K562 (cell line): ENCODE results near the gene TAF1D. TPM values are rescaled to one million over a fixed set of nuclear protein-coding genes. Genes with fewer than 3 reads are reported as not detected.

Experiments
- ATAC-seq: fragments of 200-7000 bp; cut with Tn5 transposase; 3 replicates; pipeline ENCODE4 v1.9.1; 2020; ENCODE audit warnings: moderate library complexity
- BruUV-seq: library from RNA; stranded (reverse); fragments of 400-500 nt; replicated peaks from 2 replicates; lab custom pipeline; 2021; lab: Mats Ljungman, UMichigan
- CTCF ChIA-PET: fragments of 300-600 bp; formaldehyde crosslinking; extraction: SDS; loops from one replicate; lab custom pipeline; 2021; ENCODE audit warnings: low intra/inter-chr PET ratio; lab: Yijun Ruan, JAX
- POLR2A ChIA-PET: fragments of 300-600, 350-650 bp; sonication (Branson Sonifier 250); formaldehyde crosslinking; extraction: SDS; loops from one replicate; lab custom pipeline; 2021; ENCODE audit warnings: antibody characterized with exemption, inconsistent platforms; lab: Yijun Ruan, JAX
- DNase-seq, 4 experiments: peaks; one replicate each; pipeline versions ENCODE4 v3.0.0 to v3.0.0-alpha.2; 2011 to 2018; ENCODE audit warnings: low spot score in 3 of 4, mixed read lengths in 3 of 4; ENCODE audit errors: extremely low read depth in 1 of 4
- FAIRE-seq: peaks from 2 replicates; lab custom pipeline; 2011; peaks lifted over from hg19 to GRCh38; lab: Jason Lieb, UNC
- H2AFZ ChIP-seq: 2 replicates; pipeline ENCODE4 v1.6.0; 2011; ENCODE audit warnings: low read depth, low read length, control low read depth, inconsistent platforms
- H3K27ac ChIP-seq: fragments of 200-600 bp; 3 replicates; pipeline ENCODE4 v1.8.0; 2011; ENCODE audit warnings: low read depth, mild to moderate bottlenecking, control low read depth, inconsistent platforms, low read length, moderate library complexity, mixed read lengths; ENCODE audit errors: extremely low read depth
- H3K27me3 ChIP-seq, 2 experiments: fragments of 300-600 bp in 1 of 2; 2 replicates in 1 of 2; 3 replicates in 1 of 2; pipeline versions ENCODE4 v1.6.0 to v1.8.0; 2011; ENCODE audit warnings: inconsistent platforms in 2 of 2, low read length in 2 of 2, mild to moderate bottlenecking in 1 of 2, mixed read lengths in 1 of 2, moderate library complexity in 1 of 2; ENCODE audit not compliant: control insufficient read depth in 2 of 2, insufficient read depth in 2 of 2
- H3K36me3 ChIP-seq: fragments of 300-600 bp; 3 replicates; pipeline ENCODE4 v1.8.0; 2011; ENCODE audit warnings: mild to moderate bottlenecking, low read length, inconsistent platforms; ENCODE audit not compliant: control insufficient read depth, insufficient read depth
- H3K4me1 ChIP-seq, 2 experiments: fragments of 200-600 bp in 1 of 2; replicated peaks in 1 of 2; 2 replicates in 1 of 2; 3 replicates in 1 of 2; pipeline versions ENCODE4 v1.5.1 to v1.8.0; 2011; ENCODE audit warnings: inconsistent platforms in 2 of 2, low read length in 2 of 2, mild to moderate bottlenecking in 1 of 2, mixed read lengths in 1 of 2, moderate library complexity in 1 of 2; ENCODE audit not compliant: control insufficient read depth in 2 of 2, insufficient read depth in 2 of 2
- H3K4me2 ChIP-seq: 2 replicates; pipeline ENCODE4 v1.6.1; 2011; ENCODE audit warnings: low read length, control low read depth, inconsistent platforms, mixed read lengths; ENCODE audit not compliant: insufficient read depth
- H3K4me3 ChIP-seq: fragments of 200-600 bp; sonication (generic), shearing (Covaris generic); 2 replicates; pipeline ENCODE4 v1.5.1; 2016; ENCODE audit warnings: control low read depth, inconsistent platforms
- H3K79me2 ChIP-seq: fragments of 200-600 bp; 3 replicates; pipeline ENCODE4 v1.8.0; 2011; ENCODE audit warnings: low read length, inconsistent platforms; ENCODE audit not compliant: control insufficient read depth, insufficient read depth
- H3K9ac ChIP-seq, 2 experiments: 2 replicates each; pipeline versions ENCODE4 v1.6.0 to v1.6.1; 2011; ENCODE audit warnings: low read depth in 2 of 2, low read length in 2 of 2, control low read depth in 1 of 2, inconsistent platforms in 1 of 2, mild to moderate bottlenecking in 1 of 2, mixed read lengths in 1 of 2; ENCODE audit not compliant: insufficient read depth in 1 of 2
- H3K9me1 ChIP-seq: one replicate; pipeline ENCODE4 v1.6.0; 2011; ENCODE audit warnings: inconsistent platforms, mild to moderate bottlenecking, low read length, moderate library complexity; ENCODE audit not compliant: control insufficient read depth, insufficient read depth
- H3K9me3 ChIP-seq: replicated peaks from 2 replicates; pipeline ENCODE4 v1.5.1; 2011; ENCODE audit warnings: low read depth, low read length, inconsistent platforms; ENCODE audit not compliant: control insufficient read depth, insufficient read depth
- H4K20me1 ChIP-seq: replicated peaks from 2 replicates; pipeline ENCODE4 v1.6.1; 2011; ENCODE audit warnings: low read length, inconsistent platforms, mixed read lengths; ENCODE audit not compliant: control insufficient read depth, insufficient read depth
- CSDE1 ChIP-seq, 2 experiments: fragments of 450-650 bp; IDR thresholded peaks; 2 replicates each; pipeline ENCODE4 v1.6.1; 2016; ENCODE audit warnings: mild to moderate bottlenecking in 1 of 2
- E2F1 ChIP-seq: sonication (generic); formaldehyde crosslinking; IDR thresholded peaks from 2 replicates; pipeline ENCODE4 v1.8.1; 2023; ENCODE audit warnings: mild to moderate bottlenecking, missing genetic modification reagents, moderate library complexity
- FOXJ3 ChIP-seq: sonication (generic); formaldehyde crosslinking; IDR thresholded peaks from 2 replicates; pipeline ENCODE4 v1.4.0; 2020; ENCODE audit warnings: mild to moderate bottlenecking, missing genetic modification reagents
- HDAC1 ChIP-seq, 2 experiments: fragments of 450-650 bp; IDR thresholded peaks; 2 replicates each; pipeline ENCODE4 v1.6.1; 2016 to 2017; ENCODE audit warnings: inconsistent platforms in 1 of 2, mild to moderate bottlenecking in 1 of 2, moderate library complexity in 1 of 2
- MGA ChIP-seq: fragments of 450-650 bp; IDR thresholded peaks from 2 replicates; pipeline ENCODE4 v1.6.1; 2016; ENCODE audit warnings: mild to moderate bottlenecking, moderate library complexity
- PURB ChIP-seq: sonication (generic); formaldehyde crosslinking; IDR thresholded peaks from 2 replicates; pipeline ENCODE4 v1.9.0; 2021; ENCODE audit warnings: low read depth, mild to moderate bottlenecking, missing genetic modification reagents
- RNF2 ChIP-seq: sonication (generic); IDR thresholded peaks from 2 replicates; pipeline ENCODE4 v1.6.1; 2016
- SOX6 ChIP-seq: fragments of 450-650 bp; IDR thresholded peaks from 2 replicates; pipeline ENCODE4 v1.6.1; 2014; ENCODE audit warnings: mild to moderate bottlenecking
- ZBED1 ChIP-seq: IDR thresholded peaks from 2 replicates; pipeline ENCODE4 v1.6.1; 2014
- ZFP36 ChIP-seq: fragments of 150-350 bp; IDR thresholded peaks from 2 replicates; pipeline ENCODE4 v1.6.1; 2018; ENCODE audit warnings: low read length, low read depth; ENCODE audit not compliant: partially characterized antibody
- ZNF324 ChIP-seq: fragments of 250-450 bp; sonication (Bioruptor Pico); IDR thresholded peaks from 2 replicates; pipeline ENCODE4 v1.4.0; 2020; ENCODE audit warnings: mild to moderate bottlenecking
- ZZZ3 ChIP-seq: fragments of 450-650 bp; IDR thresholded peaks from 2 replicates; pipeline ENCODE4 v1.6.1; 2016; ENCODE audit warnings: antibody characterized with exemption, mild to moderate bottlenecking, moderate library complexity
- WGBS: fragments of 100-300 bp; shearing (Covaris generic); methylation state at CpG from one replicate; pipeline ENCODE4 v1.1.6; 2016; ENCODE audit warnings: low coverage, mixed read lengths; ENCODE audit not compliant: insufficient coverage; ENCODE audit errors: missing lambda C conversion rate; 5-methylcytosine and 5-hydroxymethylcytosine counted together
- in situ Hi-C: fragments of 300-500 bp; cut with MboI; formaldehyde crosslinking; loops from 4 replicates; pipeline ENCODE4 v1.15.0; 2018; ENCODE audit warnings: inconsistent platforms, mixed read lengths
- intact Hi-C: fragments of 100-400 bp; cut with micrococcal nuclease; formaldehyde crosslinking; loops from 2 replicates; pipeline ENCODE4 v1.14.2; 2022
- polyA plus RNA-seq, 8 experiments: library from polyadenylated mRNA; depleted of rRNA in 4 of 8; stranded (reverse) in 5 of 8; unstranded in 3 of 8; fragments of >200 nt; fragmentation: Nextera tagmentation in 2 of 8; fragmentation: Illumina TruSeq in 1 of 8; extraction: Ambion mirVana in 2 of 8; extraction: Trizol in 1 of 8; gene quantifications; 2 replicates each; pipeline versions ENCODE4 v1.2.1 to v1.2.3, GENCODE V29; 2011 to 2014; ENCODE audit warnings: inconsistent platforms in 1 of 8, missing spikeins in 1 of 8
- total RNA-seq, 7 experiments: library from RNA; depleted of rRNA in 6 of 7; stranded (reverse); fragments of >200 nt in 6 of 7; fragmentation: Illumina TruSeq in 2 of 7; extraction: Trizol in 2 of 7; gene quantifications; 2 replicates each; pipeline versions ENCODE4 v1.2.1 to v1.2.3, GENCODE V29; 2011 to 2021; ENCODE audit warnings: low replicate concordance in 1 of 7

The TAF1D gene
- total and polyA plus RNA-seq, 9 of the 15 experiments (the other 6 are each of a cell fraction or from before 2014, with no cell fraction given), result 122 to 347 (median 250) TPM

- Histone ChIP-seq H3K9ac (peak overlapping the region; percentile 95 to 98), H4K20me1 (peaks cover 10% of the 10 kb centered on the region), H3K4me1 (peaks cover 4 to 14% of the 10 kb centered on the region in 2 experiments), H3K79me2 (peaks cover 55% of the 10 kb centered on the region), H3K4me3 (peak overlapping the region; percentile 98), H2AFZ (peak overlapping the region; percentile 97), H3K4me2 (peak overlapping the region; percentile 99), H3K27ac (peak overlapping the region; percentile 92), H3K9me1 (no peaks in the 10 kb centered on the region), H3K27me3 (no peaks in the 10 kb centered on the region), H3K36me3 (peaks cover 29% of the 10 kb centered on the region), H3K9me3 (no peaks in the 10 kb centered on the region)
- POLR2A ChIA-PET, result interaction anchor here (0.6 to 2.2 kb wide), 15 partner anchors 10 to 431 kb away, joined by 3 to 32 read pairs (median 3); partner anchors contain the start of genes C11orf54 and TAF1D
- intact Hi-C loops (loop anchor here (1.0 to 2.0 kb wide), 2 partner anchors 42 to 123 kb away; partner anchors contain the start of genes C11orf54, CEP295 and TAF1D), in situ Hi-C loops (no loop called here)
- WGBS, result 1% methylated on average over 10 of the region's 10 CpGs
- FAIRE-seq (no peak), DNase-seq (no peak), ATAC-seq (peak; percentile 68)
- CTCF ChIA-PET, result no interaction called here
- TSS peak; percentile 79 for BruUV-seq
- no peak for TF ChIP-seq E2F1 (CRISPR knock-in tag)
- TF ChIP-seq FOXJ3, result no peak
- TF ChIP-seq ZBED1, result no peak
- TF ChIP-seq CSDE1 (IDR thresholded peaks at IDR 0.05), result no peak
- TF ChIP-seq SOX6, result 0 out of 2 replicates have a peak, but pooled peaks have one; percentile 22
- TF ChIP-seq ZNF324 (CRISPR knock-in tag), result 0 out of 2 replicates have a peak, but pooled peaks have one; percentile 33
- peak; percentile 75 for TF ChIP-seq MGA
- TF ChIP-seq RNF2, result 0 out of 2 replicates have a peak, but pooled peaks have one; percentile 7
- TF ChIP-seq HDAC1 (IDR thresholded peaks at IDR 0.05), result peak in 1 of 2 experiments; percentile 64; a peak in 1 of 4 replicates
- TF ChIP-seq ZFP36, result no peak
- 0 out of 2 replicates have a peak, but pooled peaks have one; percentile 47 for TF ChIP-seq ZZZ3
- TF ChIP-seq PURB (CRISPR knock-in tag), result no peak
These were observed 42.5 kb upstream of the TAF1D start for GRCh38 chr11:93783765-93784144.
